HG02943 (cell line): ENCODE data around the gene RABL2A.
A peak's percentile ranks its signal among the peaks of the same experiment; 100 is the strongest.
"Not testable (repeated sequence)": the region's sequence is repeated elsewhere in the genome, so short reads cannot be mapped to it uniquely, and the experiment has no call there.

Source experiments
- ATAC-seq: cut with Tn5 transposase; IDR thresholded peaks from one replicate; pipeline ENCODE4 v1.9.1; 2021; ENCODE audit warnings: mild to moderate bottlenecking, low read depth, moderate library complexity; ENCODE audit not compliant: unreplicated experiment

The RABL2A gene

GRCh38 chr2:113626616-113627330 is at the start of gene RABL2A:
Gene RABL2A (plus strand): TSS chr2:113627266. CDS start chr2:113628607, 1,341 bp downstream.
- peak; percentile 95 for ATAC-seq

- ATAC-seq = not testable (repeated sequence)
Measured at GRCh38 chr2:113578508-113578907, 48.6 kb upstream of the RABL2A start.

- ATAC-seq = not testable (repeated sequence)
Measured at GRCh38 chr2:113582473-113582872, 44.6 kb upstream of the RABL2A start.

- not testable (repeated sequence) for ATAC-seq
Measured at GRCh38 chr2:113583521-113584225, 43.4 kb upstream of the RABL2A start.

GRCh38 chr2:113584311-113585092 is 42.6 kb upstream of the RABL2A start:
- not testable (repeated sequence) for ATAC-seq

GRCh38 chr2:113587201-113587600 is 39.9 kb upstream of the RABL2A start:
- ATAC-seq = not testable (repeated sequence)

- not testable (repeated sequence) for ATAC-seq
Measured at GRCh38 chr2:113589591-113589990, 37.5 kb upstream of the RABL2A start.

- ATAC-seq = not testable (repeated sequence)
Measured at GRCh38 chr2:113591926-113592325, 35.1 kb upstream of the RABL2A start.

- not testable (repeated sequence) for ATAC-seq
Measured at GRCh38 chr2:113593280-113593679, 33.8 kb upstream of the RABL2A start.

- ATAC-seq = not testable (repeated sequence)
Measured at GRCh38 chr2:113595725-113596124, 31.3 kb upstream of the RABL2A start.

- not testable (repeated sequence) for ATAC-seq
Measured at GRCh38 chr2:113597164-113597563, 29.9 kb upstream of the RABL2A start.

GRCh38 chr2:113597572-113597971 is 29.5 kb upstream of the RABL2A start:
- ATAC-seq = not testable (repeated sequence)

- not testable (repeated sequence) for ATAC-seq
Measured at GRCh38 chr2:113598180-113598579, 28.9 kb upstream of the RABL2A start.

GRCh38 chr2:113598738-113599137 is 28.3 kb upstream of the RABL2A start:
- ATAC-seq = not testable (repeated sequence)

- ATAC-seq = not testable (repeated sequence)
Measured at GRCh38 chr2:113599208-113599607, 27.9 kb upstream of the RABL2A start.

- not testable (repeated sequence) for ATAC-seq
Measured at GRCh38 chr2:113602040-113602769, 24.9 kb upstream of the RABL2A start.

GRCh38 chr2:113602869-113603466 is 24.1 kb upstream of the RABL2A start:
- no peak for ATAC-seq

- ATAC-seq = not testable (repeated sequence)
Measured at GRCh38 chr2:113603467-113604084, 23.5 kb upstream of the RABL2A start.

GRCh38 chr2:113604085-113604477 is 23.0 kb upstream of the RABL2A start:
- not testable (repeated sequence) for ATAC-seq
